Activated CD4-positive, alpha-beta T cell treated with anti-CD3 and anti-CD28 coated beads, Interleukin-2, amount 50 U/mL, for 24 hours (primary cell): ENCODE measurements around the gene FCHO2.

Experiments used
- DNase-seq, 2 donors: peaks; one replicate each; pipeline ENCODE4 v3.0.0-alpha.2; 2020; ENCODE audit warnings: low read depth in 1 of 2, low spot score in 1 of 2

FCHO2 gene

GRCh38 chr5:73028991-73029595, 73.3 kb downstream of the FCHO2 start:
- DNase-seq: no peak

GRCh38 chr5:73030531-73030930, 74.7 kb downstream of the FCHO2 start:
- no peak for DNase-seq

- no peak for DNase-seq
Measured at GRCh38 chr5:73030995-73031394, 75.2 kb downstream of the FCHO2 start.

GRCh38 chr5:73031839-73032238, 76.0 kb downstream of the FCHO2 start:
- no peak for DNase-seq

GRCh38 chr5:73032635-73033034, 76.8 kb downstream of the FCHO2 start:
- DNase-seq: no peak

- DNase-seq: no peak
Measured at GRCh38 chr5:73037545-73037944, 81.7 kb downstream of the FCHO2 start.

GRCh38 chr5:73039082-73039481, 83.2 kb downstream of the FCHO2 start:
- no peak for DNase-seq

GRCh38 chr5:73042993-73043392, 87.2 kb downstream of the FCHO2 start:
- DNase-seq: no peak

- DNase-seq: no peak
Measured at GRCh38 chr5:73044546-73044945, 88.7 kb downstream of the FCHO2 start.

GRCh38 chr5:73045623-73046022, 89.8 kb downstream of the FCHO2 start:
- DNase-seq: no peak

- no peak for DNase-seq
Measured at GRCh38 chr5:73061593-73061992, 105.8 kb downstream of the FCHO2 start.

GRCh38 chr5:73066466-73066865, 110.6 kb downstream of the FCHO2 start:
- DNase-seq: no peak

- no peak for DNase-seq
Measured at GRCh38 chr5:73067213-73067612, 111.4 kb downstream of the FCHO2 start.

GRCh38 chr5:73081093-73081492, 125.3 kb downstream of the FCHO2 start:
- no peak for DNase-seq

GRCh38 chr5:73088026-73088425, 132.2 kb downstream of the FCHO2 start:
- no peak for DNase-seq

GRCh38 chr5:73093943-73094342, 138.1 kb downstream of the FCHO2 start:
- DNase-seq: no peak

GRCh38 chr5:73094415-73094814, 138.6 kb downstream of the FCHO2 start:
- no peak for DNase-seq

GRCh38 chr5:73095564-73096238, 139.9 kb downstream of the FCHO2 start:
- no peak for DNase-seq

- no peak for DNase-seq
Measured at GRCh38 chr5:73096239-73096575, 140.4 kb downstream of the FCHO2 start.

GRCh38 chr5:73097740-73098139, 141.9 kb downstream of the FCHO2 start:
- no peak for DNase-seq

GRCh38 chr5:73100109-73100508, 144.3 kb downstream of the FCHO2 start:
- no peak for DNase-seq

- DNase-seq: no peak
Measured at GRCh38 chr5:73103870-73104299, 148.0 kb downstream of the FCHO2 start.

- no peak for DNase-seq
Measured at GRCh38 chr5:73104326-73104725, 148.5 kb downstream of the FCHO2 start.
